Esophagus muscularis mucosa (tissue), 4 donors: ENCODE data around the gene RPA3. TPM values are rescaled to one million over a fixed set of nuclear protein-coding genes. Genes with fewer than 3 reads are reported as not detected.
A peak's percentile ranks its signal among the peaks of the same experiment; 100 is the strongest.

ENCODE experiments used
- DNase-seq: peaks from one replicate; pipeline ENCODE4 v3.0.0-alpha.2; 2017; ENCODE audit errors: extremely low spot score
- H3K27ac ChIP-seq, 4 donors: fragments of 200-600 bp; sonication (generic); replicated peaks in 1 of 4; 1 replicate in 3 of 4; 2 replicates in 1 of 4; pipeline ENCODE4 v1.5.1; 2016 to 2019; ENCODE audit warnings: mild to moderate bottlenecking in 1 of 4
- H3K27me3 ChIP-seq, 4 donors: fragments of 200-600 bp; sonication (generic); one replicate each; pipeline versions ENCODE4 v1.5.1 to v1.6.0; 2016 to 2019
- H3K36me3 ChIP-seq, 4 donors: fragments of 200-600 bp; sonication (generic); one replicate each; pipeline ENCODE4 v1.5.1; 2016 to 2019
- H3K4me1 ChIP-seq, 4 donors: fragments of 200-600 bp; sonication (generic); one replicate each; pipeline ENCODE4 v1.5.1; 2016 to 2019
- H3K4me3 ChIP-seq, 4 donors: fragments of 200-600 bp; sonication (generic); 1 replicate in 2 of 4; 2 replicates in 2 of 4; pipeline ENCODE4 v1.5.1; 2016 to 2019; ENCODE audit warnings: mild to moderate bottlenecking in 4 of 4, moderate library complexity in 1 of 4
- H3K9me3 ChIP-seq, 4 donors: fragments of 200-600 bp; sonication (generic); 1 replicate in 3 of 4; 2 replicates in 1 of 4; pipeline ENCODE4 v1.5.1; 2016 to 2019
- EP300 ChIP-seq: sonication (generic); formaldehyde crosslinking; IDR thresholded peaks from one replicate; pipeline ENCODE4 v1.6.1; 2017; ENCODE audit warnings: antibody characterized with exemption
- POLR2A ChIP-seq: fragments of 450-650 bp; IDR thresholded peaks from one replicate; pipeline ENCODE4 v1.6.1; 2017; ENCODE audit warnings: antibody characterized with exemption, moderate library complexity, mild to moderate bottlenecking, low read depth
- POLR2AphosphoS5 ChIP-seq, 2 donors: sonication (generic); formaldehyde crosslinking; IDR thresholded peaks; one replicate each; pipeline ENCODE4 v1.6.1; 2017; ENCODE audit warnings: antibody characterized with exemption in 2 of 2
- WGBS: methylation state at CpG from one replicate; pipeline ENCODE4 v1.1.5; 2018; 5-methylcytosine and 5-hydroxymethylcytosine counted together
- intact Hi-C: fragments of 100-400 bp; cut with DNase I; formaldehyde crosslinking; loops from one replicate; pipeline ENCODE4 v1.15.1; 2023
- total RNA-seq, 4 donors: library from RNA; depleted of rRNA; stranded (reverse); fragments of >200 nt; gene quantifications; one replicate each; pipeline versions ENCODE4 v1.1.0 to v1.2.1, GENCODE V29; 2016
- TF ChIP-seq, protein P1 (sequence below), 3 experiments: fragments of 200-600 bp in 2 of 3; fragments of 450-650 bp in 1 of 3; sonication (generic) in 2 of 3; IDR thresholded peaks; one replicate each; pipeline ENCODE4 v1.5.1; 2017 to 2019; ENCODE audit warnings: antibody characterized with exemption in 3 of 3, mild to moderate bottlenecking in 2 of 3, moderate library complexity in 1 of 3

RPA3 gene
- total RNA-seq, 4 donors from 2014 or later: 11.5 to 22.0 (median 16.3) TPM

- Histone ChIP-seq H3K9me3 (no peaks in the 10 kb centered on the region), H3K4me3 (no peak overlapping the region), H3K36me3 (no peaks in the 10 kb centered on the region), H3K27ac (no peak overlapping the region), H3K4me1 (peaks cover 0 to 9% (median 0%) of the 10 kb centered on the region in 4 donors), H3K27me3 (no peaks in the 10 kb centered on the region)
- intact Hi-C loops: no loop called here
- TF ChIP-seq, protein P1, sequence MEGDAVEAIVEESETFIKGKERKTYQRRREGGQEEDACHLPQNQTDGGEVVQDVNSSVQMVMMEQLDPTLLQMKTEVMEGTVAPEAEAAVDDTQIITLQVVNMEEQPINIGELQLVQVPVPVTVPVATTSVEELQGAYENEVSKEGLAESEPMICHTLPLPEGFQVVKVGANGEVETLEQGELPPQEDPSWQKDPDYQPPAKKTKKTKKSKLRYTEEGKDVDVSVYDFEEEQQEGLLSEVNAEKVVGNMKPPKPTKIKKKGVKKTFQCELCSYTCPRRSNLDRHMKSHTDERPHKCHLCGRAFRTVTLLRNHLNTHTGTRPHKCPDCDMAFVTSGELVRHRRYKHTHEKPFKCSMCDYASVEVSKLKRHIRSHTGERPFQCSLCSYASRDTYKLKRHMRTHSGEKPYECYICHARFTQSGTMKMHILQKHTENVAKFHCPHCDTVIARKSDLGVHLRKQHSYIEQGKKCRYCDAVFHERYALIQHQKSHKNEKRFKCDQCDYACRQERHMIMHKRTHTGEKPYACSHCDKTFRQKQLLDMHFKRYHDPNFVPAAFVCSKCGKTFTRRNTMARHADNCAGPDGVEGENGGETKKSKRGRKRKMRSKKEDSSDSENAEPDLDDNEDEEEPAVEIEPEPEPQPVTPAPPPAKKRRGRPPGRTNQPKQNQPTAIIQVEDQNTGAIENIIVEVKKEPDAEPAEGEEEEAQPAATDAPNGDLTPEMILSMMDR (IDR thresholded peaks at IDR 0.05): no peak
- TF ChIP-seq POLR2A (no peak), POLR2AphosphoS5 (IDR thresholded peaks at IDR 0.05) (no peak), EP300 (no peak)
- DNase-seq: no peak
- WGBS: 100% methylated on average over 2 of the region's 2 CpGs
These were observed 67.7 kb downstream of the RPA3 start for GRCh38 chr7:7650682-7651206.

DNA sequence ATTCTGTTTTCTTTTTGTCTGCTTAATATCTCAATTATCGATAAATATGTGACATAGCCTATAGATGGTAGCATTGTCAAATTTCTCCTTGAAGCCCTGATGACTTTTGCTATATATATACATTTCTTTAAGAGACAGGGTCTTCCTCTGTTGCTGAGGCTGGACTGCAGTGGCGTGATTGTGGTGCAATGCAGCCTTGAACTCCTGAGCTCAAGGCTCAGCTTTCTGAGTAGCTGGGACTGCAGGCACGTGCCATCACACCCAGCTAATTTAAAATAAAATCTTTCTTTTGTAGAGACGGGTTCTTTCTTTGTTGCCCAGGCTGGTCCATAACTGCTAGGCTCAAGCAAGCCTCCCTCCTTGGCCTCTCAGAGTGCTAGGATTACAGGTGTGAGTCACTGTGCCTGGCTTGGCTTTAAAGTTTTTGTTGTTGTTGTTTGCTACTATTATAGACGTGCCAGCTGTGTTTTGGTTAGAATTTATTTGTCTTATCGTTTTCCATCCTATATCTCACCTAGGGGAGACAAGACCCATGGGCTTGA is 70.8 kb downstream of the RPA3 start:
- intact Hi-C loops: no loop called here
- Histone ChIP-seq H3K36me3 (no peaks in the 10 kb centered on the region), H3K27ac (no peak overlapping the region), H3K4me1 (peaks cover 0 to 2% (median 0%) of the 10 kb centered on the region in 4 donors), H3K27me3 (no peaks in the 10 kb centered on the region), H3K4me3 (no peak overlapping the region), H3K9me3 (no peaks in the 10 kb centered on the region)
- TF ChIP-seq, protein P1 (IDR thresholded peaks at IDR 0.05): no peak
- no peak for TF ChIP-seq POLR2A
- no peak for TF ChIP-seq EP300
- no peak for TF ChIP-seq POLR2AphosphoS5 (IDR thresholded peaks at IDR 0.05)
- WGBS: 83% methylated on average over 5 of the region's 6 CpGs
- DNase-seq: no peak

DNA sequence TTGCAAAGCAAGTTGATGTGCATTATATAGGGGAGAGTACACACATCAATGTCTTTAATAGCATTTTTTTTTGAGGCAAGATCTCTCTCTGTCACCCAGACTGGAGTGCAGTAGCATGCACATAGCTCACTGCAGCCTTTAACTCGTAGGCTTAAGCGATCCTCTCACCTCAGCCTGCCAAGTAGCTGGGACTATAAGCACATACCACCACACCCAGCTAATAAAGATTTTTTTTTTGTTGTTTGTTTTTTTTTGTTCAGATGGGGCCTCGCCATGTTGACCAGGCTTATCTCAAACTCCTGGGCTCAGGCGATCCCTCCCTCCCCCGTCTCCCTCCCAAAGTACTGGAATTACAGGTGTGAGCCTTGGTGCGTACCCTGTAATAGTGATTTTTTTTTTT is 76.3 kb downstream of the RPA3 start:
- TF ChIP-seq POLR2AphosphoS5 (IDR thresholded peaks at IDR 0.05): no peak
- no peak for TF ChIP-seq POLR2A
- TF ChIP-seq, protein P1 (IDR thresholded peaks at IDR 0.05): no peak
- no peak for TF ChIP-seq EP300
- intact Hi-C loops: loop anchor here (5.0 kb wide), 1 partner anchor 460 kb away; the partner anchor contains the start of gene C1GALT1
- no peak for DNase-seq
- 96% methylated on average over 6 of the region's 6 CpGs for WGBS
- no peak overlapping the region for H3K27ac ChIP-seq
- peaks cover 20 to 21% (median 20%) of the 10 kb centered on the region in 4 donors for H3K4me1 ChIP-seq
- peaks cover 0 to 4% (median under 1%) of the 10 kb centered on the region in 4 donors for H3K36me3 ChIP-seq
- no peaks in the 10 kb centered on the region for H3K9me3 ChIP-seq
- H3K4me3 ChIP-seq: no peak overlapping the region
- no peaks in the 10 kb centered on the region for H3K27me3 ChIP-seq

DNA sequence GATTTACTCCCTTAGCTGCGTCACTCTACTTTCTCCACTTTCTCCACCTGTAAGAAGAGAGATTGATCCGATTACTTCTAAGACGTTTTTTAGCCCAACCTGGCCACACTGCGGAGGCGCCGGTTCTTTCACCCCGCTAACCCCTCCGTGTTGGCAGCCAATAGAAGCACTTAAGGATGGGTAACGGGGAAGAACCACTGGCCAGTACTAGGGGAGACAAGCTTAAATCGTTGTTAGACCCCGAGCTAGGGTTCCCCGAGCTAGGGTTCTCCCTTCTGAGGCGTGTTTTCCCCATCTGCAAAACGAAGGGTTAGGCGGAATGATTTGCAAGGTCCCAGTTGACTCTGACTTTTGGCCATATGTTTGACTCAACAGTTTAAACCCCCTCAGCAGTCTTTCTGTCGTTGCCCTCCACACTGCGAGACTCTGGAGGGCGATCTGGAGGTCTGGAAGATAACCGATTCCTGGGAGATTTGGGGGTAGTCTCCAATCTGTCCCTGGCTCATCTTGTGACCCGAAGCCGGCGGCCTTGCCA is 77.2 kb downstream of the RPA3 start:
- Histone ChIP-seq H3K4me1 (peaks cover 20 to 21% (median 20%) of the 10 kb centered on the region in 4 donors), H3K9me3 (no peaks in the 10 kb centered on the region), H3K27ac (peak overlapping the region; percentile 88 to 93 (median 90)), H3K27me3 (no peaks in the 10 kb centered on the region), H3K4me3 (peak overlapping the region; percentile 73 to 87 (median 78)), H3K36me3 (peaks cover 0 to 10% (median 6%) of the 10 kb centered on the region in 4 donors)
- TF ChIP-seq POLR2AphosphoS5 (IDR thresholded peaks at IDR 0.05): no peak
- TF ChIP-seq POLR2A: no peak
- TF ChIP-seq EP300: no peak
- TF ChIP-seq, protein P1 (IDR thresholded peaks at IDR 0.05): no peak
- no peak for DNase-seq
- intact Hi-C loops: loop anchor here (5.0 kb wide), 1 partner anchor 459 kb away; the partner anchor contains the start of gene C1GALT1
- 7% methylated on average over 18 of the region's 22 CpGs for WGBS
